Measurements from ENCODE around the gene GPC3.
"Not testable (repeated sequence)": the region's sequence is repeated elsewhere in the genome, so short reads cannot be mapped to it uniquely, and the experiment has no call there.

Gene GPC3

DNA sequence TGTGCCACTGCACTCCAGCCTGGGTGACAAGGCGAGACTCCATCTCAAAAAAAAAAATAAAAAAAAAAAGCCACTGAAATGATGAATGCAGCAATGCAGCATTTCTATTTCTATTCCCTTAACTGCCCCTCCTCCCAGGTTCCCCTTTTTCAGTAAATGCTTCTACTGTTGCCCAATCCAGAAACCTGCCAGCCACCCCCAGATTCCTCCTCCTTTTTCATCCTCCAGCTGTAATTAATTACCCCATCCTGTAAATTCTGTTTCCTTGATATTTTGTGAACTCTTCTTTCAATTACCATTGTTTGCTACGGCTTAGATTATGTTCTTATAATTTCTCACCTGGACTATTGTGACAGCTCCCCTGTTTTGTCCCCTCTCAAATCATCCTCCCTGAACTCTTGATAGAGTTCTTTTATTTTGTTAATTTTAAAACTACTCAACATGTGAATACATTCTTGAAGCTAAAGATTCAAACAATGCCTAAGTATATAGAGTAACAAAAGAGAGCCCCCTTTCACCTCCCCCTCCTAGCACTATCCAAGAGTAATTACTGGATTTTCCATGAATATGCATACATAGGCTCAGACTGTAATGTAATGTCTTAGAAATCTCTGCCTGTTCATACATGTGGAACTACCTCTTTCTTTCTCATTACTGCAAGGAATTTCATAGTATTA lies 429.5 kb downstream of the GPC3 start:
- no peak for DNase-seq (ENCODE audit: low spot score)

DNA sequence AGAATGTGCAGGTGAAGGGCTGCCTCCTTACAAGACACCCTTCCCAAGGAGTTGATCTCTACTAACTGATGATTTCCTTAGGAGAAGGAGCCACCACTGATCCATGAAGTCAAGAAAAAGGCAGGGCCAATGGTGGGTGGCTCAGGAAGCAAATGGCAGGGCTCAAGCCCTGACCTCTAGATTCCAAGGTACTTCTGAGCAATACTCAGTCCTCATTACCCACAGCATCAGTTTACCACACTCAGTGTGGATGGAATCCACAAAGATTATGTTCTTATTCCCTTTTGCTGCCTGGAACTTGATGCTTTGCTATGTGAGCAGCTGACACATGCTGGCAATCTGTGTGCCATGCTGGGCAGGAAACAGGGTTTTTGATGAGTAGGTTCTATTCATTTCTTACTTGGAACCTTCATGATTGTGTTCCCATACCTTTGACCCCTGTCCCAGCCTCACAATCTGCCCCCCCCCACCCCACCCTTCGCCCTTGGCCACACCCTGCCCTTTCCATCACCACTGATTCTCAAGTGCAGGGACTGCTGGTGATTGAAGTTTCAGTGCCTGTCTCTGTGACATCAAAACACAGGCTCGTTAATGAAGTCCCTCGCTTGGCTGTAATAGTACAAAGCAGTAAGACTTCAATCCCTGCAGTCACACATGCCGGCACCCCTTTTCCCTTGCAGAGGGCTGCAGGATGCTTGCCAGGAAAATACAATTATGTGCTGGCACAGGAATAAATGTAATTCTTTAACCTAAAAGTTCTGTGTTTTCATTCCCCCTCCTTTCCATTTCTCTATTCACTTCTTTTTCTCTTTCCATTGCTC lies 434.5 kb downstream of the GPC3 start:
- no peak for DNase-seq (ENCODE audit: low spot score)

DNA sequence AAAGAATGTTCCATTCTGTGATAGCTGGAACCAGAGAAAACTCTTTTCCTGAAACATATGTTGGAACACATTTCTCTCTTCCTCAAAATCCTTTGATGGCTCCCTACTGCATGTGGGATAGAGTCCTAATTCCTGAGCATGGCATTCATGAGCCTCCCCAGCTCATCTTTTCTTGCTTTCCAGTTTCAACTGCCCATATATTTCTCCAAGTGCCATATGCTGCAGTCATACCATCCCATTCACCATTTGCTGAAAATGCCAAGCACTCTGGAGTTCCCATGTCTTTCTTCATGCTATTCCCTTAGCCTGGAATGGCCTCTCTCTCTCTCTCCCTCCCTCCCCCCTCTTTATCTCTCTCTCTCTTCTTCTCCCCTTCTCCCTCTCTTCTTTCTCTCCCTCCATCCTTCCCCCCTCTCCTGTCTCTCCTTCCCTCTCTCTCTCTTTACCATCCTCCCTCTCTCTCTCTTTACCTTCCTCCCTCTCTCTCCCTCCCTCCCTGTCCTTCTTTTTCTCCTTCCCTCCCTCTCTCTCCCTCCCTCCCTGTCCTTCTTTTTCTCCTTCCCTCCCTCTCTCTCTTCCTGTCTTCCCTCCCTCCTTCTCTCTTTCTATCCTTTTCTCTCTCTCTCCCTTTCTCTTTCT lies 436.0 kb downstream of the GPC3 start:
- DNase-seq (ENCODE audit: low spot score): no peak

DNA sequence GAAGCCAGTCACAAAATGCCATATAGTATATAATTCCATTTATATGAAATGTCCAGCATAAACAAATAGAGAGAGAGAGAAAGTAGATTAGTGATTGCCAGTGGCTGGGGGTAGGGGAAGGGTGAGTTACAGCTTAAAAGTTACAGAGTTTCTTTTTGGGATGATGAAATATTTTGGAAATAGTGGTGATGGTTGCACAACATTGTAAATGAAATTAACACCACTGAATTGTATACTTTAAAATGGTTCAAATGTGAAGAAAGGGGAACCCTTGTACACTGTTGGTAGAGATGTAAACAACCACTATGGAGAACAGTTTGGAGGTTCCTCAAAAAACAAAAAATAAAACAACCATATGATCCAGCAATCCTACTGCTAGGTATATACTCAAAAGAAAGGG lies 439.0 kb downstream of the GPC3 start:
- no peak for DNase-seq (ENCODE audit: low spot score)

DNA sequence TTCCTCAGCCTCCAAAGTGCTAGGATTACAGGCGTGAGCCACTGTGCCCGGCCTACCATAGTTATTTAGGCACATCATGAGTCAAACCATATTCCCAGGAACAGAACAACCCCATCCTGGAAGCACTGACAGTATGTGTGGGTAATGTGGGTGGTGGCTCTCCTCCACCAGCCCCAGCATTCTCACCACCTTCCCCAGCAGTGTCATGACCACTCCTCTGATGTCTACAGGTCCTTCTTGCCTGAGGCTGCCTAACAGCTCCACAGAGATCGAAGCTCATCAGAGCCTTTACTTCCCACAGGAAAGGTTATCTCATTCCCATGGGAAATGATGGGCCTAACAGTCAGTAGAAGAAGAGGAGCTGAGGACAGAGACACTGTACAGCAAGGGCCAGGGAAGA lies 440.6 kb downstream of the GPC3 start:
- no peak for DNase-seq (ENCODE audit: low spot score)

DNA sequence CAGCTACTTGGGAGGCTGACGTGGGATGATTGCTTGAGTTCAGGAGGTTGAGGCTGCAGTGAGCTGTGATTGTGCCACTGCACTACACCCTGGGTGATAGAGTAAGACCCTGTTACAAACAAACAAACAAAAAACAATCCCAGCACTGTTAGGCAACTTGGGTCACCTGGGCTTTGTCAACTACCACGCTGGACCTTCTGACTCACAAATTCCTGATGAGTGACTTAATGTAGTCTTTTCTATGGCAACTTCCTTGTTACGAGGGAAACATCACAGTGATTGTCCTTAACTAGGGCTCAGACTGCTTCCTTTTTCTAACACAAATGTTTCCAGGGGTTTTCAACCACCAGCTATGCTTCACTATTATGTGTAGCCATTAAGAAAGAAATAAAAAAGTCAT lies 441.3 kb downstream of the GPC3 start:
- no peak for DNase-seq (ENCODE audit: low spot score)

DNA sequence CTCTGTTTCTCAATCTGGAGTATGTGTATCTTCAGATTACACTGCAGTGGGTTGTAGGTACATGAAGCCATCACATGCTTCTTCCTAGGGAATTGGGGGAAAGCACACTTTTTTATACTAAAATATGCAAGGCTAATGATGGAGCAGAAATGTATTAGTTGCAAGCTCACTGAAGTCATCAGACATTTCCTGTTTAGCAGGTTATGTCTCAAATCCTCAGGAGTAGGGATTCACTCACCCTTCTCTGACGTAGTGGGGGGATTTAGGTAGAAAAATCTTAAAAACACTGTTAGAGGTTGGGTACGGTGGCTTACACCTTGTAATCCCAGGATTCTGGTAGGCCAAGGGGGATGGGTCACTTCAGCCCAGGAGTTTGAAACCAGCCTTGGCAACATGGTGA lies 441.7 kb downstream of the GPC3 start:
- DNase-seq (ENCODE audit: low spot score): no peak

DNA sequence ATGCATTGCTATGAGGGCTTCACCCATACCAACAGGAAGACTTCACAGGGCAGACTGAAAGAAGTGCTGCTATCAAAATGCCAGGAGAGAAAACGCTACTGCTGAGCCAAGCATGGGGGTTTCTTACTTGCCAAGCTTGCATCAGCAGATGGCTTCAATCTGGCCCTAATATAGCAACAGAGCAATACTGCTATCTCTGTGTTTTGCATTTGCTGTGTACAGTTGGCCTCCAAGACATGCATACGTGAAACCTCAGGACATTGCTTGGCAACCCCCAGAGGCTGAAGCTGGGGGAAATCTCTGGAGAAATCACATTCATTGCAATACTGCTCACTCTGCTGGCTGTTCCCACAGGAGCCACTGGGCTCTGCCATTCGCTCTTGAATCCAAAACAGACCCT lies 442.9 kb downstream of the GPC3 start:
- DNase-seq (ENCODE audit: low spot score): no peak

DNA sequence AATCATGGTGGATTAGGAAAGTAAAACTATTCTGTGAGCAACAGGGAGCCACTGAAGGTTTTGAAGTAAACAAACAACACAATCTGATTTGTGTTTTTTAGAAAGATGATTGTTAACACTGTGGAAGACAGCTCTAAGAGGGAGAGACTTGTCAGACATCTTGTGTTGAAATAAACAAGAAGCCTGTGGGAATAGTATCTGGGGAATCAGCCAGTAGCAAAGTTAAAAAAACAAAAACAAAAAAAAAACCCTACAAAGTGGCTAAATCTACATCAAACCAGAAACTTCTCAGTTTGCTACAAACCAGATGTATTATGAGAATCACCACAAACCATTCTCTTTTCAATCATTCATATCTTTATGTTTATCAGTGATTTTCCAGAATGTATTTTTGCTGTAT lies 444.4 kb downstream of the GPC3 start:
- DNase-seq (ENCODE audit: low spot score): no peak

DNA sequence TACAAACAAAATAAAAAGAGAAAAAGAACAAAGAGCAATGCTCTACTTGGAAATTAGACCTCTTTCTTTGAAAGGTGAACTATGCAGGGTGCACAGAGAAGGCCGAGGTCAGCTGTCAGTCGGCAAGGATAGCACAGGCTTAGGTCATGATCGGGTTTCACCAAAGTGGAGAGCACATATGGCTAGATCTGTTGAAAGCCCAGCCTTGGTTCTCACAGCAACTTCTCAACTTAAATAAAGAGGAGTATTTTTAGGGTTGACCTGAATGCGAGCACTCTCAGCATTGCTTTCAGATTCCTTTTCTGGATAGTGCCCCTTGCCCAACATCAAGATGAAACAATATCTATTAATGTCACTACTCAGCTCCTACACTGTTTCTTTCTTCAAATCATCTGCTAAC lies 447.2 kb downstream of the GPC3 start:
- DNase-seq (ENCODE audit: low spot score): no peak

DNA sequence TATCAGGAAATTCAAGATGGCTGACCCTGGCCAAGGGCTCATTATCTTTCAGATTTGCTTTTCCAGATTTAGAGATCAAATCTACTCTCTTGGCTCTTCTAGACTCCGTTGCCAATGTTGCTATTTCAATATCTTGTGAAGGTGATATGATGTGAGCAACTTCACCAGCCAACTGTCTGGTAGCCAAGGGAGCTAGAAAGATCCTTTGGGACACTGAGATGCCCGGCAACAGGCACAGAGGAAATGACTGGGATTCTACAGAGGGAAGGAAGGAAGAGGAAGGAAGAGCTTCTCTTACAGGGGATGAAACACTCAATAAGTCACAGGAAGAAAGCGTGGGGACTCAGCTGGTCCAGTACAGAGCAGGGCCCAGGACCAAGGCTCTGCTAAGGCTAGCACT lies 448.3 kb downstream of the GPC3 start:
- DNase-seq (ENCODE audit: low spot score): no peak

DNA sequence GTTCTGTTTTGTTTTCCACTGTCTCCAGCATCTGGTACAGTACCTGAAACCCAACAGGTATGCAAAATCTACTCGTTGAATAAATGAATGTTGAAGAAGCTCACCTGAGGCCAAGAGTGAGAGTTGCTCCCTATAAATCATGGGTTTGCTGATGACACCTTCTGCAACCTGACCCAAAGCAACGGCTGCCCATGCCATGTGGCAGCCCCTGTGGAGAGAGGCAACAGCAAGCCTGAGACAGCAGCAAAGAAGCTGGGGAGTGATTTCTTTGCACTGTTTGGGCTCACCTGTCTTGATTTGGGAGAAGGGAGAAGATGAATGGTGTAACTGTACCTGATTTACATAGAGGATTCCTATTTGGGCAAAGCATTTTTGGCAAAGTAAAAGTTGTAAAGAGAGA lies 450.3 kb downstream of the GPC3 start:
- no peak for DNase-seq (ENCODE audit: low spot score)

DNA sequence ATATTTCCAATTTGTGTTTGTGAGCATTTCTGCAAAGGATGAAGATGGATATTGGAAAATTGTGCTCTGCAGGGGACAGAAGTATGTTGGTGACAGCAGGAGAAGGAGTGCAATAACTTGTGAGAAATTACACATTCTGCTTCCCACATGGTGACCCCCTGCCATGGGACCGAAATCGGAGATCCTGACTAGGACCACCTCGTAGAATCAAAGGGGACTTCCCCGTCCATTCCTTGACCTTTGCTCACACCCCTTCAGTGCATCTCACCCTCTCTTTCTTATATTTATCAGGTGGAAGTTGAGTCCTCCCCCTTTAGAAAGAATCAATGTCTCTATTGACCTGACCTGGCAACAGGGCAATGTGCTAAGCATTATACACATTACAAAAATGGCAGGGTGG lies 451.2 kb downstream of the GPC3 start:
- DNase-seq (ENCODE audit: low spot score): no peak

DNA sequence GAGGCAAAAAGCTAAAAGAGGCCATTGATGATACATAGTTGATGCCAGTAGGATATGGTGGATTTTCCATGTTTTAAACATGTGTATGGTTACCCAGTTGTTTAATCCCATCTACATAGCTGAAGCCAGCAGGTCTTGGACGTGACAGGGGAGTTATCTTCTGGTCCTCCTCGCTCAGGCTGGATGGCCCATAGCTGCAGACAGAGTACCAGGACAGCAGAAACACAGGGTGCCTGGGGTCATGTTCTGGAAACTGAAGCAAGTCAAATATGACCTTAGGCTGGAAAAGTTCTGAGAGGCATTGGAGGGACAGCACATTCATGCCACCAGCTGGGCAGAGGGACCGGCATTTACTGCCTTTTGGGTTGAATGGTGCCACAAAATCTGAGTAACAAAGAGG lies 452.1 kb downstream of the GPC3 start:
- DNase-seq (ENCODE audit: low spot score): no peak

DNA sequence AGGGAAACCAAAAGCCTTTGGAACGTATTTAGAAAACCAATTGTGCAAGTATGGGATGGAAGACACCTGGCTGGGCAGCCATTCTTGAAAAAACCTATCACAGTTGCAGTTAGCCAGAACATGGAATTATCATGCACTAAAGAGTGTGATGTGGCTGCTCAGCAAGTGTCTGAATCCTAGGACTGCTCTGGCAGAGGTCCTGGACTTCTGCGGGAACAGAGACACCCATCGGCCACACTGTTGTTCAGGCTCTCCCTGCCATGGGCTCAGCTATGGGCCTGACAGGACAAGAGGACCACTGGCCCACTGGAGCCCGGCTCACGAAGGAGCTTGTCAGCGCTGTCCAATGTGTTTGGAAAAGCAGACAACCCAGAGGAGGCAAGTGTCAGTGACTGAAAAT lies 454.4 kb downstream of the GPC3 start:
- DNase-seq (ENCODE audit: low spot score): no peak

DNA sequence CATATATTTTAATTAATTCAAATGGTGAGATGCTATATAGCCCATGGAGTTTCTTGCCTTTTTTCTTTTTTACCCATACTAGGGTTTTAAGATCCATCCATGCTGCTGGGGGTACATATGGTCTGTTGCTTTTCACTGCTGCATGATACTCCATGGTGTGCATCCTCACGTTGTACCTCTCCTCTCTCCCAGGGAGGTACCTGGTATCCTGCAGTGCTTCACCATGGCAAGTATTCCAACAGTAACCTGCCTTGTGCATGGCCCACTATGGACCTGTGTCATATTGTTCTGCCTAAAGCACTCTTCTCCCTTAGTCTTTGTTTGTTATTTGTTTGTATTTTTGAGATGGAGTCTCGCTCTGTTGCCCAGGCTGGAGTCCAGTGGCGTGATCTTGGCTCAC lies 455.8 kb downstream of the GPC3 start:
- no peak for DNase-seq (ENCODE audit: low spot score)

DNA sequence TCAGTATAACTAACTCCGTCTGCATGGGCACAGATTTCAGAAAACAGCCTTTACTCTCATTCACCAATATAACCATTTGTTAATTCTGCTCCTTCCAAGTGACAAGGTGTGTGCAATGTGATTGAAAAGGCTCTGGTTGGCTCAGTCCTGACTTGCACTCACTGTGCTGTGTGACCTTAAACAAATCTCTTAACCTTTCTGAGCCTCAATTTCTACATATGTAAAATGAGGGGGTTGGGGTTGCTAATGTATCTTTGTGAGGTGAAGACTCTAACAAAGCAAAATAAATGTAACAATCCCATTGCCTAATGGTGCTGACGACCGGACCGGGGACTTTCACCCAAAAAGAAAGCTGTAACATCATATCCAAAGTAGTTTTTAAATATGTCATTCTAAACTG lies 457.6 kb downstream of the GPC3 start:
- no peak for DNase-seq (ENCODE audit: low spot score)

DNA sequence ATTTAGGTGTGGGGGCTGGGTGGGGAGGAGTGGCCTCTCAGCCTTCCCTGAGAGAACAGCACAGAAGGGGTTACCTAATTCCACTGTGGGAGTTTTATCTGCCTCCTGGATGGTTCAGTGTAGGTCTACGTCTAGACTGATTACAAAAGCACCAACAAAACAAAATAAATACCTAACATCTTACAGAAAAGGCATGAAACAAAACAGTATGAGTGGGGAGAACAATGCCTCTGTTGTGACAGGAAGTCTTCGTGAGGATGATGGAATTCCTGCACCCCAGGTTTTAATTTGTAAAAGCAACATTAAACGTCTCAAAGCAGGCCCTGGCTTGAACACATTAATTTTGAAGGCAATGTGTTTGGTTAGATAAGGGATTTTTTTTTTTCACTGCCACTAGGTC lies 458.0 kb downstream of the GPC3 start:
- no peak for DNase-seq (ENCODE audit: low spot score)

DNA sequence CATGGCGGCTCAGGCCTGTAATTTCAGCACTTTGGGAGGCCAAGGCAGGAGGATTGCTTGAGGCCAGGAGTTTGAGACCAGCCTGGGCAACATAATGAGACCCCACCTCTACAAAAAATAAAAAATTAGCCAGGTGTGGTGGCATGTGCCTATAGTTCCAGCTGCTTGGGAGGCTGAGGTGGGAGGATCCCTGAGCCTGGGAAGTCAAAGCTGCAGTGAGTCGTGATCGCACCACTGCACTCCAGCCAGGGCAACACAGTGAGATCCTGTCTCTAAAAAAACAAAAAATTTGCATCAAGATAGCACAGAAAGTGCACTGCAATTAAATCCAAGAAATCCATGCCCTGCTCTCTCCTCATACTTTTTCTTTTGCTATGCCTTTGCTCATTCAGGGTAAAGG lies 458.6 kb downstream of the GPC3 start:
- not testable (repeated sequence) for DNase-seq (ENCODE audit: low spot score)

DNA sequence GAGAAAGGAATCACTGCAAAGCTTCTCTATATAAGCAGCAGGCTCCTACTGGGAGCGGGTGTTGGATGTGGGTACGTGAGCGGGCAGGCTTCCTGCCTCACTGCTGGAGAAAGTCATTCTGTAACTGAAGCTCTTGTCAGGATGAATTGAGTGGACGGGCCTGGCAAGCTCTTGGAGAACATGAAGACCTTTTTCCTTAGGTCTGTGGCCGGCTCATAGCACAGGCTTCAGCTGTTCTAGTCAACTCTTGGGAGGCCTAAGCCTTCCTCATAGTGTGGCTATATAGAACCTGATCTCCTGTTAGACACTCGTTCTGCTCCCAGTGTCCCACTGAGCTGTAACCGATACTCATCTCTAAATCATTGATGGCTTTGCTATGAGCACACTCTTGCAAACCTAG lies 461.9 kb downstream of the GPC3 start:
- DNase-seq (ENCODE audit: low spot score): no peak

DNA sequence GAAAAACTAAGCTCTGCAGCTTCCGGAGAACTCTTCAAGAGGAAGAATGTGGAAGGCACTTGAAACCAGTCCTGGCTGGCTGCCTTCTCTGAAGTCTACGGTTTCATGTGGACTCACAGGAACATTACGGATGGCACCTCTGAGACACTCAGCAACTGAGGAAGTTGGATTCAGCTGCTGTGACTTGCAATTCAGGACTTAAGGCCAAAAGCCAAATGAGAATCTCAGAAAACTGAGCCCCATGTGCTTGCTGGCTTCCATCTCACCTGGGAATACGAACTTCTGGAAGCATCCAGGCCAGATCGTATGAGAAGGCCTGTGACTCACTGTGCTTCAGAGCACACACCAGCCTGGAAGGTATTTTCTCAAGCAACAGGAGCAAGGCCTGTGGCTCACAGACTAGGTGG lies 462.3 kb downstream of the GPC3 start:
- no peak for DNase-seq (ENCODE audit: low spot score)

DNA sequence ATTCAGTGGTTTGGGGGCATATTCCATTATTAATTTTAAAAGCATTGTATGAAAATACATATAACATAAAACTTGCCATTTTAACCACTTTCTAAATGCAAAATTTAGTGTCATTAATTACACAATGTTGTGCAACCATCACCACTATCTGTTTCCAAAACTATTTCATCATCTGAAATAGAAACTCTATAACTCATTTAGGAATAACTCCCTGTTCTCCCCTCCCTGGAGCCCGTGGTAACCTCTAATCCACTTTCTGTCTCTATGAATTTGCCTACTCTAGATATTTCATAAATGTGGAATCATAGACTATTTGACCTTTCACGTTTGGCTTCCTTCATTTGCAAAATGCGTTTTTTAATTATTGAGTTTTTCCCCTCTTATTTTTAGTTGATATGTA lies 468.7 kb downstream of the GPC3 start:
- DNase-seq (ENCODE audit: low spot score): no peak

DNA sequence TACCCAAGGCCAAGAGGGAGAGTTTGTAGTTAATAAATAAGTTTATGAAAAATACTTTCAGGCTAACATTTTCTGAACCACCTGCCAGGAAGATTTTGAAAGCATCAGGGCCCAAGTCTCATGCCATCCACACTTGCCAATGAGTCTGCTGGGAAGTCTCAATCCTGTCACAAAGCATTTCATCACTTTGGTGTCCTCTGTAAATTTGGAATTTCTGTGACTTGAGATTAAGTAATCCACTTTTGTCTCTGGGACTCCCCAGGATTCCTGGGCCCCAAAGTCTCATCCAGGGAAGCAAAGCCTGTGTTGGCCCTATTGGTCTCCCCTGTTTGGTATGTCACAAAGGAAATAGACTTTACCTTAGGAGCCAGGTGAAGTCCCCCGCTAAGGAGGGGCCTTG lies 470.9 kb downstream of the GPC3 start:
- DNase-seq (ENCODE audit: low spot score): no peak
